H9 (cell line): ENCODE measurements around the gene CADM1. TPM values are rescaled to one million over a fixed set of nuclear protein-coding genes. Genes with fewer than 3 reads are reported as not detected.

ENCODE experiments used
- DNase-seq: peaks from one replicate; pipeline ENCODE4 v3.0.0-alpha.2; 2017
- H2AFZ ChIP-seq: one replicate; pipeline ENCODE4 v1.6.1; 2013; ENCODE audit warnings: mild to moderate bottlenecking, low read length, control low read depth, moderate library complexity
- H2AK5ac ChIP-seq: 2 replicates; pipeline ENCODE4 v1.6.1; 2013; ENCODE audit warnings: low read length, control low read depth, mixed read lengths; ENCODE audit not compliant: insufficient read length
- H2BK120ac ChIP-seq: one replicate; pipeline ENCODE4 v1.6.1; 2013; ENCODE audit warnings: low read depth, mild to moderate bottlenecking, low read length, control low read depth, inconsistent platforms; ENCODE audit not compliant: poor library complexity, severe bottlenecking
- H2BK12ac ChIP-seq: 2 replicates; pipeline ENCODE4 v1.6.1; 2013; ENCODE audit warnings: low read length, control low read depth, mixed read lengths, low read depth; ENCODE audit not compliant: insufficient read length
- H2BK15ac ChIP-seq: 2 replicates; pipeline ENCODE4 v1.6.1; 2013; ENCODE audit warnings: low read depth, low read length, control low read depth
- H2BK20ac ChIP-seq: one replicate; pipeline ENCODE4 v1.6.1; 2013; ENCODE audit warnings: low read depth, mild to moderate bottlenecking, low read length, control low read depth, inconsistent platforms; ENCODE audit not compliant: poor library complexity, severe bottlenecking
- H2BK5ac ChIP-seq: 2 replicates; pipeline ENCODE4 v1.6.1; 2013; ENCODE audit warnings: low read length, control low read depth, mixed read lengths; ENCODE audit not compliant: insufficient read length
- H3K14ac ChIP-seq: 2 replicates; pipeline ENCODE4 v1.6.1; 2013; ENCODE audit warnings: low read length, control low read depth; ENCODE audit not compliant: insufficient read depth
- H3K18ac ChIP-seq: 2 replicates; pipeline ENCODE4 v1.6.1; 2013; ENCODE audit warnings: low read depth, mild to moderate bottlenecking, mixed read lengths, low read length, control low read depth; ENCODE audit not compliant: insufficient read length
- H3K23ac ChIP-seq: 2 replicates; pipeline ENCODE4 v1.6.1; 2013; ENCODE audit warnings: low read length, control low read depth, mixed read lengths, low read depth; ENCODE audit not compliant: insufficient read length
- H3K23me2 ChIP-seq: 2 replicates; pipeline ENCODE4 v1.6.1; 2013; ENCODE audit warnings: low read depth, mild to moderate bottlenecking, mixed read lengths, low read length, control low read depth; ENCODE audit not compliant: insufficient read length, poor library complexity, severe bottlenecking
- H3K27ac ChIP-seq: 2 replicates; pipeline ENCODE4 v1.5.1; 2013; ENCODE audit warnings: low read length, control low read depth, mixed read lengths, low read depth; ENCODE audit not compliant: insufficient read length
- H3K27me3 ChIP-seq: 2 replicates; pipeline ENCODE4 v1.6.1; 2013; ENCODE audit warnings: low read length, control low read depth, inconsistent platforms; ENCODE audit not compliant: insufficient read depth
- H3K4ac ChIP-seq: 2 replicates; pipeline ENCODE4 v1.6.1; 2013; ENCODE audit warnings: low read depth, mild to moderate bottlenecking, control low read depth, inconsistent platforms, low read length, moderate library complexity
- H3K4me1 ChIP-seq: 2 replicates; pipeline ENCODE4 v1.6.1; 2013; ENCODE audit warnings: low read length, control low read depth, inconsistent platforms; ENCODE audit not compliant: insufficient read depth
- H3K4me2 ChIP-seq: 2 replicates; pipeline ENCODE4 v1.6.1; 2013; ENCODE audit warnings: low read length, control low read depth, mixed read lengths; ENCODE audit not compliant: insufficient read length, insufficient read depth
- H3K56ac ChIP-seq: 2 replicates; pipeline ENCODE4 v1.6.1; 2013; ENCODE audit warnings: low read depth, mild to moderate bottlenecking, mixed read lengths, low read length, control low read depth; ENCODE audit not compliant: insufficient read length
- H3K79me1 ChIP-seq: 2 replicates; pipeline ENCODE4 v1.6.1; 2013; ENCODE audit warnings: low read depth, mild to moderate bottlenecking, moderate library complexity, low read length, control low read depth, inconsistent platforms; ENCODE audit not compliant: insufficient read depth, poor library complexity, severe bottlenecking
- H3K79me2 ChIP-seq: 2 replicates; pipeline ENCODE4 v1.6.1; 2013; ENCODE audit warnings: low read length, control low read depth, inconsistent platforms; ENCODE audit not compliant: insufficient read depth
- H3K9ac ChIP-seq: 2 replicates; pipeline ENCODE4 v1.6.1; 2013; ENCODE audit warnings: low read length, control low read depth, mixed read lengths; ENCODE audit not compliant: insufficient read length; ENCODE audit errors: extremely low read depth
- H3K9me3 ChIP-seq: one replicate; pipeline ENCODE4 v1.6.1; 2013; ENCODE audit warnings: low read depth, low read length, inconsistent platforms; ENCODE audit not compliant: control insufficient read depth
- H3T11ph ChIP-seq: one replicate; pipeline ENCODE4 v1.6.1; 2013; ENCODE audit warnings: mild to moderate bottlenecking, low read length, control low read depth, inconsistent platforms
- H4K20me1 ChIP-seq: one replicate; pipeline ENCODE4 v1.6.1; 2013; ENCODE audit not compliant: control insufficient read depth, insufficient read length, insufficient read depth
- H4K5ac ChIP-seq: 2 replicates; pipeline ENCODE4 v1.6.1; 2013; ENCODE audit warnings: low read depth, mild to moderate bottlenecking, mixed read lengths, low read length, control low read depth; ENCODE audit not compliant: insufficient read length
- H4K8ac ChIP-seq: replicated peaks from 2 replicates; pipeline ENCODE4 v1.6.1; 2013; ENCODE audit warnings: low read length, control low read depth, mixed read lengths, low read depth; ENCODE audit not compliant: insufficient read length
- H4K91ac ChIP-seq: 2 replicates; pipeline ENCODE4 v1.6.1; 2013; ENCODE audit warnings: low read depth, mild to moderate bottlenecking, moderate library complexity, mixed read lengths, low read length, control low read depth; ENCODE audit not compliant: insufficient read length
- H3K27ac Mint-ChIP-seq, 3 experiments: 2 replicates in 2 of 3; 3 replicates in 1 of 3; pipeline ENCODE4 v1.8.0; 2020 to 2021; ENCODE audit warnings: mixed read lengths in 3 of 3, mild to moderate bottlenecking in 1 of 3, moderate library complexity in 1 of 3
- H3K27me3 Mint-ChIP-seq: 2 replicates; pipeline ENCODE4 v1.8.0; 2021; ENCODE audit warnings: low read depth, mild to moderate bottlenecking, moderate library complexity, mixed read lengths
- H3K36me3 Mint-ChIP-seq, 3 experiments: 2 replicates in 2 of 3; 3 replicates in 1 of 3; pipeline ENCODE4 v1.8.0; 2020 to 2021; ENCODE audit warnings: low read depth in 3 of 3, mixed read lengths in 3 of 3; ENCODE audit not compliant: insufficient read depth in 1 of 3
- H3K4me1 Mint-ChIP-seq, 2 experiments: 2 replicates each; pipeline ENCODE4 v1.8.0; 2020; ENCODE audit warnings: mixed read lengths in 2 of 2
- H3K4me3 Mint-ChIP-seq, 2 experiments: 2 replicates in 1 of 2; 3 replicates in 1 of 2; pipeline ENCODE4 v1.8.0; 2020 to 2021; ENCODE audit warnings: mild to moderate bottlenecking in 2 of 2, mixed read lengths in 2 of 2, moderate library complexity in 1 of 2
- H3K9me3 Mint-ChIP-seq, 2 experiments: 2 replicates in 1 of 2; 3 replicates in 1 of 2; pipeline ENCODE4 v1.8.0; 2020; ENCODE audit warnings: mild to moderate bottlenecking in 2 of 2, mixed read lengths in 2 of 2, moderate library complexity in 1 of 2
- CTCF ChIP-seq: fragments of 200-600 bp; sonication (generic); conservative IDR thresholded peaks from 3 replicates; pipeline ENCODE4 v1.8.0; 2021; ENCODE audit warnings: antibody characterized with exemption, mild to moderate bottlenecking
- WGBS: extraction: QIAGEN DNeasy Blood & Tissue Kit; methylation state at CpG from one replicate; pipeline ENCODE4 v1.1.7; 2013; ENCODE audit warnings: missing lambda C conversion rate, low lambda C conversion rate, mixed read lengths; ENCODE audit not compliant: insufficient read length; ENCODE audit errors: extremely low coverage; 5-methylcytosine and 5-hydroxymethylcytosine counted together
- total RNA-seq: library from RNA; stranded (reverse); gene quantifications from 2 replicates; pipeline ENCODE4 v1.2.1, GENCODE V29; 2021

Gene CADM1
- total RNA-seq, 1 experiment from 2014 or later = 11.9 TPM

GRCh38 chr11:115363426-115363825 is 140.8 kb downstream of the CADM1 start:
- no peak overlapping the region for H3K14ac ChIP-seq
- no peak overlapping the region for H4K5ac ChIP-seq
- TF ChIP-seq CTCF = no peak
- H4K20me1 ChIP-seq = no peaks in the 10 kb centered on the region
- no peak overlapping the region for H2BK120ac ChIP-seq
- H3K79me1 ChIP-seq = no peaks in the 10 kb centered on the region
- no peak overlapping the region for H2AFZ ChIP-seq
- H4K91ac ChIP-seq = no peak overlapping the region
- no peak overlapping the region for H4K8ac ChIP-seq
- no peak overlapping the region for H2BK12ac ChIP-seq
- Mint-ChIP-seq H3K4me3 (no peak overlapping the region), H3K27me3 (no peaks in the 10 kb centered on the region), H3K9me3 (no peaks in the 10 kb centered on the region), H3K27ac (no peak overlapping the region), H3K4me1 (peaks cover 4 to 14% of the 10 kb centered on the region in 2 experiments), H3K36me3 (no peaks in the 10 kb centered on the region)
- H3K79me2 ChIP-seq = no peaks in the 10 kb centered on the region
- no peak overlapping the region for H3K27ac ChIP-seq
- H3K4me1 ChIP-seq = no peaks in the 10 kb centered on the region
- no peaks in the 10 kb centered on the region for H3K9me3 ChIP-seq
- H3K9ac ChIP-seq = no peak overlapping the region
- H3K4ac ChIP-seq = no peak overlapping the region
- DNase-seq = no peak
- H2BK20ac ChIP-seq = no peak overlapping the region
- no peak overlapping the region for H3K23ac ChIP-seq
- H3K18ac ChIP-seq = no peak overlapping the region
- no CpG with 5 or more reads among the region's 2 CpGs for whole genome bisulfite sequencing
- H2AK5ac ChIP-seq = no peak overlapping the region
- no peak overlapping the region for H2BK15ac ChIP-seq
- H3K4me2 ChIP-seq = no peak overlapping the region
- no peak overlapping the region for H2BK5ac ChIP-seq
- H3T11ph ChIP-seq = no peak overlapping the region
- H3K27me3 ChIP-seq = no peaks in the 10 kb centered on the region
- H3K56ac ChIP-seq = no peak overlapping the region
- H3K23me2 ChIP-seq = no peaks in the 10 kb centered on the region
